ENCODE data around the gene PPP1R12B. TPM values are rescaled to one million over a fixed set of nuclear protein-coding genes. Genes with fewer than 3 reads are reported as not detected.
"Not testable (repeated sequence)": the region's sequence is repeated elsewhere in the genome, so short reads cannot be mapped to it uniquely, and the experiment has no call there.

The PPP1R12B gene
- total RNA-seq, 1 experiment from 2014 or later, result 33.3 TPM

- CTCF ChIA-PET, result no interaction called here
- intact Hi-C loops (cut with micrococcal nuclease; ENCODE audit: unreplicated experiment), result no loop called here
Observed at GRCh38 chr1:202471246-202471645, 122.7 kb downstream of the PPP1R12B start.

DNA sequence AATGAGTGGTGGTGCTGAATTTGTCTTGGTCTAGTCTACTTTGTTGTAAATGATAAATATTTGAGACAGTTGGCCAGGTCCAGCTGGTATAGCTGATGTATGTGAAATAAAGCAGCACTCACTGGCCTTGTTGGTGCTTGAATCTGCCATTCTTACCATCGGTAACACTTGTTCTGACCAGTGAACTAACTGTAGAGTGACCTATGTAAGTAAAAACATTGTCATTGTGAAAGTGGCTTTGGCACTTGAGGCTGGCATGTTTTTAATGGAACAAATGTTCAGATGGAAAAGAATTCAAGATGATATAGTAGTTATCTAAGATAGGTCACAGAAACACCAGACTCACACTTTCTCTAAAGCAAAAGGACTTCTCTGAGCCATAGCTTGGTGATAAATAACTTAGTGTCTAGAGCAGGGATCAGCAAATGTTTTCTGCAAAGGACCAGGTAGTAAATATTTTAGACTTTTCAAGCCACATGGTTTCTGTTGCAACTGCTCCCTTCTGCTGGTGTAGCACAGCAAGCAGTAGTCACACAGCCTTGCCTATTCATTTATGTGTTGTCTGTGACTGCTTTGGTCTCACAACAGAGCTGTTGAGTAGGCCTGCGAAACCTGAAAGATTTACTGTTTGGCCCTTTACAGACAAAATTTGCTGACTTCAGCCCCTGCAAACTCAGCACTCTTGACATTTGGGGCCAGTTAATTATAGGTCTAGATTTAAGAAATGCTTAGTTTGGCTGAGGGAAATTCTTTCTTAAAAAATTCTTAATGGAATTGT is 124.0 kb downstream of the PPP1R12B start:
- H3K9me3 ChIP-seq (ENCODE audit: insufficient read depth, low read depth); H3K4me3 ChIP-seq; BruUV-seq (replicated peaks); H3K27me3 ChIP-seq (ENCODE audit: insufficient read depth, low read depth); H3K9me2 ChIP-seq (ENCODE audit: insufficient read depth); H3K79me2 ChIP-seq (ENCODE audit: low read depth); intact Hi-C loops (cut with micrococcal nuclease; ENCODE audit: unreplicated experiment); H3K27ac ChIP-seq; H3K4me1 ChIP-seq (replicated peaks; ENCODE audit: insufficient read depth); H3K4me2 ChIP-seq; H3F3A ChIP-seq (ENCODE audit: insufficient read depth, low read depth); POLR2A ChIA-PET (ENCODE audit: unreplicated experiment); DNase-seq; H2AFZ ChIP-seq; CTCF ChIA-PET; H3K36me3 ChIP-seq (ENCODE audit: low read depth); H4K20me1 ChIP-seq (ENCODE audit: insufficient read depth): not testable (repeated sequence)

More at GRCh38 chr1:202471246-202471645, 122.7 kb downstream of the PPP1R12B start:
- Histone ChIP-seq H3K36me3 (ENCODE audit: low read depth) (0 out of 2 replicates have a peak, but pooled peaks cover 6% of the 10 kb centered on the region), H4K20me1 (ENCODE audit: insufficient read depth) (no peaks in the 10 kb centered on the region), H3K9me3 (ENCODE audit: insufficient read depth, low read depth) (no peaks in the 10 kb centered on the region), H3K4me1 (replicated peaks; ENCODE audit: insufficient read depth) (peaks cover 13% of the 10 kb centered on the region), H3K27me3 (ENCODE audit: insufficient read depth, low read depth) (no peaks in the 10 kb centered on the region), H3K4me3 (no peak overlapping the region), H2AFZ (no peak overlapping the region), H3K9me2 (ENCODE audit: insufficient read depth) (no peaks in the 10 kb centered on the region), H3K4me2 (no peak overlapping the region), H3F3A (ENCODE audit: insufficient read depth, low read depth) (peaks cover 12% of the 10 kb centered on the region), H3K79me2 (ENCODE audit: low read depth) (peaks cover 4% of the 10 kb centered on the region; the same call in 1 of the 2 replicates), H3K27ac (no peak overlapping the region)
- BruUV-seq (replicated peaks), result no TSS peak
- POLR2A ChIA-PET (ENCODE audit: unreplicated experiment), result no interaction called here
- TF ChIP-seq, protein P1, sequence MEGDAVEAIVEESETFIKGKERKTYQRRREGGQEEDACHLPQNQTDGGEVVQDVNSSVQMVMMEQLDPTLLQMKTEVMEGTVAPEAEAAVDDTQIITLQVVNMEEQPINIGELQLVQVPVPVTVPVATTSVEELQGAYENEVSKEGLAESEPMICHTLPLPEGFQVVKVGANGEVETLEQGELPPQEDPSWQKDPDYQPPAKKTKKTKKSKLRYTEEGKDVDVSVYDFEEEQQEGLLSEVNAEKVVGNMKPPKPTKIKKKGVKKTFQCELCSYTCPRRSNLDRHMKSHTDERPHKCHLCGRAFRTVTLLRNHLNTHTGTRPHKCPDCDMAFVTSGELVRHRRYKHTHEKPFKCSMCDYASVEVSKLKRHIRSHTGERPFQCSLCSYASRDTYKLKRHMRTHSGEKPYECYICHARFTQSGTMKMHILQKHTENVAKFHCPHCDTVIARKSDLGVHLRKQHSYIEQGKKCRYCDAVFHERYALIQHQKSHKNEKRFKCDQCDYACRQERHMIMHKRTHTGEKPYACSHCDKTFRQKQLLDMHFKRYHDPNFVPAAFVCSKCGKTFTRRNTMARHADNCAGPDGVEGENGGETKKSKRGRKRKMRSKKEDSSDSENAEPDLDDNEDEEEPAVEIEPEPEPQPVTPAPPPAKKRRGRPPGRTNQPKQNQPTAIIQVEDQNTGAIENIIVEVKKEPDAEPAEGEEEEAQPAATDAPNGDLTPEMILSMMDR (conservative IDR thresholded peaks at IDR 0.05), result no peak
- no peak for TF ChIP-seq EZH2 (IDR thresholded peaks at IDR 0.05; ENCODE audit: low read depth)
- no peak for DNase-seq

DNA sequence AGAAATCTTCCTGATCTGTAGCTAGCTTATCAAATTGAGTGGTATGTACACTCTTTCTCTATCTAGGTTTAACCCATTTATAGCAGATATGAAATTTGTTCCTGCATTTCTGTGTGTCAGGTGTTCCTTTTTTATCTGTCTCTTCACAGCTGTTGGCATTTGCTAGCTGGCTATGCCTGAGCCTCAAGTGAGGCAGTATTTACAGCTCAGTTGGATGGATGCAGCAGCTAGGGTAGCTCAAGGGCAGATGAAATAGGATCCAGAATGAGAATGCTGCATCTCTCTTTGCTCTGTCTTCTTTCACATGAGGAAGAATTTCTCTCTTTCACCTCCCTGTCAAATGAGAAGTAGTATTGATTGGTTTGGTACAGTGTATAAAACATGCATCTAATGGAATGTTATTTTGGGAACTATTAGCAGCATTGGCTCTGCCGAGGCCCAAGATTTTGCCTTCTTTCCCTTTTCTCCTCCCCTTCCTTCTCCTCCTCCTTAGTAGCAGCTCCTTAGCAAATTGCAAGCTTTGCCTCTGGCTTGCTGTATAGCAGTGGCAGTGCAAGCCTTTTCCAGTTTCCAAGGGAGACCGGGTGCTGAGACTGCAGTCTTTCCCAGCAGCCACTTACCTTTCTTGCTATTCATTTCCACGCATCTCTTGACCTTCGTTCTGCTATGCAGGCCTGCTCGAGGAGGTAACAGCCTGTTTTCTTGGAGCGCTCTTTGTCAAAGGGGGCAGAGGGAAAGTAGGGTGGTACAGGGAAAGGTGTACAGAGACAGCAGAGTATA is 125.0 kb downstream of the PPP1R12B start:
- CTCF ChIA-PET, result interaction anchor here (0.6 kb wide), 1 partner anchor 11 kb away, joined by 3 read pairs; no protein-coding TSS in a partner anchor
- H3K4me1 ChIP-seq (replicated peaks; ENCODE audit: insufficient read depth); H3K79me2 ChIP-seq (ENCODE audit: low read depth); H3K9me2 ChIP-seq (ENCODE audit: insufficient read depth); H3F3A ChIP-seq (ENCODE audit: insufficient read depth, low read depth); intact Hi-C loops (cut with micrococcal nuclease; ENCODE audit: unreplicated experiment); BruUV-seq (replicated peaks); H3K9me3 ChIP-seq (ENCODE audit: insufficient read depth, low read depth); POLR2A ChIA-PET (ENCODE audit: unreplicated experiment); H3K27me3 ChIP-seq (ENCODE audit: insufficient read depth, low read depth); H2AFZ ChIP-seq; H3K4me2 ChIP-seq; H3K4me3 ChIP-seq; H3K27ac ChIP-seq; DNase-seq; H3K36me3 ChIP-seq (ENCODE audit: low read depth); H4K20me1 ChIP-seq (ENCODE audit: insufficient read depth): not testable (repeated sequence)

DNA sequence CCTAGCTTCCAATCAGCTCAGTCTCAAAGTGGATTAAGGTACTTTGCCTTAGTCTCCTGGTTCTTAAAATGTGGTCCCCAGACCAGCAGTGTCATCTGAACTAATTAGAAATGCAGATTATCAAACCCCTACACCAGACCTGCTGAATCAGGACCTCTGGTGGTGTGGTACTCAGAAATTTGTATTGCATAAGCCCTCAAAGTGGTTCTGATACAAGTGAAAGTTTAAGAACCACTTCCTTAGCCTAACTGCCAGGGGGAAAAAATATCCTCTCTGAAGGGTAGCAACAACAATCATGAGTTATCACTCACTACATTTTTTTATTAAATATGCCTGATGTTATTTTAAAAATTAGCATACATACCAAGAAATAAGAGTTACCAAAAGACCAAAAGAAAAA is 131.2 kb downstream of the PPP1R12B start:
- intact Hi-C loops (cut with micrococcal nuclease; ENCODE audit: unreplicated experiment); H3K79me2 ChIP-seq (ENCODE audit: low read depth); H3K9me3 ChIP-seq (ENCODE audit: insufficient read depth, low read depth); H2AFZ ChIP-seq; H3K4me2 ChIP-seq; CTCF ChIA-PET; H3K27me3 ChIP-seq (ENCODE audit: insufficient read depth, low read depth); H3K36me3 ChIP-seq (ENCODE audit: low read depth); BruUV-seq (replicated peaks); DNase-seq; H3K9me2 ChIP-seq (ENCODE audit: insufficient read depth); H3K4me3 ChIP-seq; H4K20me1 ChIP-seq (ENCODE audit: insufficient read depth); H3F3A ChIP-seq (ENCODE audit: insufficient read depth, low read depth): not testable (repeated sequence)
- peak overlapping the region; percentile 13; the same call in 1 of the 2 replicates for H3K27ac ChIP-seq
- peaks cover 36% of the 10 kb centered on the region for H3K4me1 ChIP-seq (replicated peaks; ENCODE audit: insufficient read depth)
- POLR2A ChIA-PET (ENCODE audit: unreplicated experiment), result interaction anchor here (0.7 kb wide), 2 partner anchors 53 to 448 kb away, joined by 3 to 5 read pairs; partner anchors contain the start of gene KLHL12

GRCh38 chr1:202480640-202481039 is 132.1 kb downstream of the PPP1R12B start:
- H3K27ac ChIP-seq; H3K36me3 ChIP-seq (ENCODE audit: low read depth); CTCF ChIA-PET; H4K20me1 ChIP-seq (ENCODE audit: insufficient read depth); intact Hi-C loops (cut with micrococcal nuclease; ENCODE audit: unreplicated experiment); H3K4me2 ChIP-seq; H3K79me2 ChIP-seq (ENCODE audit: low read depth); H3K9me2 ChIP-seq (ENCODE audit: insufficient read depth); H3K9me3 ChIP-seq (ENCODE audit: insufficient read depth, low read depth); POLR2A ChIA-PET (ENCODE audit: unreplicated experiment); H2AFZ ChIP-seq; H3K27me3 ChIP-seq (ENCODE audit: insufficient read depth, low read depth); BruUV-seq (replicated peaks); H3K4me3 ChIP-seq; H3F3A ChIP-seq (ENCODE audit: insufficient read depth, low read depth): not testable (repeated sequence)
- peak in 1 of 2 experiments; percentile 50 for DNase-seq
- H3K4me1 ChIP-seq (replicated peaks; ENCODE audit: insufficient read depth), result peaks cover 37% of the 10 kb centered on the region

DNA sequence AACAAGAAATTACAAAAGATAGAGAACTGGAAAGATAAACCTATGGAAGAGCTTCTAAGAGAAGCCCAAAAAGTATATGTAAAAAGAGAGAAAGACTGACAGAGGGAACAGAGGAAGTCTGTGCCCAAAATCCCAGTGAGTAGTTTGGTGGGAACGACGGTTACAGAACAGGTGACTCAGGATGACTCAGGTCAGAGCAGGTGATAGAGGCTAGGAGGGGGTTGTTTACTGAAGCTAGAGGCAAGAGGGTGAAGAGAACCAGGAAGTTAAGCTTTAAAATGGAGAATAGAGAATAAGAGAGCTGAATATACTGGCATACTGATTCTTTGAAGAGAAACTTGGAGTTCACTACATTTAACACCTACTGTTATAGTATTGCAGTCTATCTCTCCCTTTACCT is 134.9 kb downstream of the PPP1R12B start:
- peaks cover 37% of the 10 kb centered on the region for H3K4me1 ChIP-seq (replicated peaks; ENCODE audit: insufficient read depth)
- ChIA-PET POLR2A (ENCODE audit: unreplicated experiment) (interaction anchor here (0.6 to 0.7 kb wide), 2 partner anchors 524 to 1593 kb away, joined by 3 to 5 read pairs; partner anchors contain the start of gene TMEM183A), CTCF (interaction anchor here (0.6 to 0.7 kb wide), 2 partner anchors 17 to 96 kb away, joined by 4 to 10 read pairs; no protein-coding TSS in a partner anchor)
- peak overlapping the region; percentile 31; the same call in 1 of the 2 replicates for H3K4me3 ChIP-seq
- H3K27ac ChIP-seq, result peak overlapping the region; percentile 95
- BruUV-seq (replicated peaks); H3F3A ChIP-seq (ENCODE audit: insufficient read depth, low read depth); H3K9me3 ChIP-seq (ENCODE audit: insufficient read depth, low read depth); H3K79me2 ChIP-seq (ENCODE audit: low read depth); H3K27me3 ChIP-seq (ENCODE audit: insufficient read depth, low read depth); intact Hi-C loops (cut with micrococcal nuclease; ENCODE audit: unreplicated experiment); H3K9me2 ChIP-seq (ENCODE audit: insufficient read depth); H4K20me1 ChIP-seq (ENCODE audit: insufficient read depth): not testable (repeated sequence)
- H3K36me3 ChIP-seq (ENCODE audit: low read depth), result peaks cover 12% of the 10 kb centered on the region
- DNase-seq, result peak; percentile 55 to 85
- H3K4me2 ChIP-seq, result peak overlapping the region; percentile 73
- H2AFZ ChIP-seq, result peak overlapping the region; percentile 77; the same call in 1 of the 2 replicates
